Endothelial cell of umbilical vein (primary cell): ENCODE data around the gene CD82. TPM values are rescaled to one million over a fixed set of nuclear protein-coding genes. Genes with fewer than 3 reads are reported as not detected.

Experiments
- BruUV-seq: library from RNA; stranded (reverse); fragments of 400-500 nt; replicated peaks from 2 replicates; lab custom pipeline; 2021; lab: Mats Ljungman, UMichigan
- CTCF ChIA-PET: fragments of 300-600, 350-600 bp; sonication (Branson Sonifier 250); formaldehyde crosslinking; loops from one replicate; lab custom pipeline; 2021; ENCODE audit warnings: antibody characterized with exemption, inconsistent platforms; lab: Charles Lee
- POLR2A ChIA-PET: fragments of 300-600, 350-600 bp; sonication (Branson Sonifier 250); formaldehyde crosslinking; loops from one replicate; lab custom pipeline; 2021; ENCODE audit warnings: antibody characterized with exemption, inconsistent platforms; lab: Charles Lee
- DNase-seq: peaks from one replicate; pipeline ENCODE4 v3.0.0-alpha.2; 2011; ENCODE audit warnings: low read depth, low spot score
- FAIRE-seq: peaks from 2 replicates; lab custom pipeline; 2011; peaks lifted over from hg19 to GRCh38; lab: Jason Lieb, UNC
- H2AFZ ChIP-seq: 2 replicates; pipeline ENCODE4 v1.6.0; 2012; ENCODE audit warnings: low read depth, low read length, control low read depth, inconsistent platforms
- H3K27ac ChIP-seq: 2 replicates; pipeline ENCODE4 v1.5.1; 2011; ENCODE audit warnings: low read depth, mild to moderate bottlenecking, control low read depth, low read length, moderate library complexity; ENCODE audit not compliant: insufficient read depth
- H3K27me3 ChIP-seq, 2 experiments: 2 replicates each; pipeline versions ENCODE4 v1.6.0 to v1.6.1; 2011; ENCODE audit warnings: low read length in 2 of 2, mixed read lengths in 1 of 2; ENCODE audit not compliant: control insufficient read depth in 2 of 2, insufficient read depth in 2 of 2
- H3K36me3 ChIP-seq, 2 experiments: 2 replicates in 1 of 2; 3 replicates in 1 of 2; pipeline ENCODE4 v1.5.1; 2011; ENCODE audit warnings: low read length in 2 of 2, mild to moderate bottlenecking in 1 of 2, moderate library complexity in 1 of 2; ENCODE audit not compliant: control insufficient read depth in 2 of 2, insufficient read depth in 2 of 2; ENCODE audit errors: extremely low read depth in 1 of 2
- H3K4me1 ChIP-seq: 3 replicates; pipeline ENCODE4 v1.5.1; 2011; ENCODE audit warnings: mild to moderate bottlenecking, low read length; ENCODE audit not compliant: control insufficient read depth, insufficient read depth; ENCODE audit errors: extremely low read depth
- H3K4me2 ChIP-seq: 2 replicates; pipeline ENCODE4 v1.6.1; 2011; ENCODE audit warnings: low read length, control low read depth, mixed read lengths; ENCODE audit not compliant: insufficient read depth
- H3K4me3 ChIP-seq, 3 experiments: fragments of 200-600 bp in 1 of 3; sonication (generic), shearing (Covaris generic) in 1 of 3; replicated peaks in 1 of 3; 2 replicates each; pipeline ENCODE4 v1.5.1; 2011 to 2016; ENCODE audit warnings: control low read depth in 3 of 3, low read length in 3 of 3, mild to moderate bottlenecking in 2 of 3, inconsistent platforms in 1 of 3, low read depth in 1 of 3, moderate library complexity in 1 of 3; ENCODE audit not compliant: insufficient read depth in 1 of 3
- H3K79me2 ChIP-seq: 2 replicates; pipeline ENCODE4 v1.6.0; 2012; ENCODE audit warnings: low read length, inconsistent platforms; ENCODE audit not compliant: control insufficient read depth, insufficient read depth
- H3K9ac ChIP-seq: replicated peaks from 2 replicates; pipeline ENCODE3; 2011; ENCODE audit warnings: low read length, control low read depth; ENCODE audit not compliant: insufficient read depth; ENCODE audit errors: extremely low read depth
- H3K9me1 ChIP-seq: replicated peaks from 3 replicates; pipeline ENCODE4 v1.6.0; 2011; ENCODE audit warnings: mild to moderate bottlenecking, low read length; ENCODE audit not compliant: control insufficient read depth, insufficient read depth; ENCODE audit errors: extremely low read depth
- H3K9me3 ChIP-seq: replicated peaks from 2 replicates; pipeline ENCODE4 v1.5.1; 2012; ENCODE audit warnings: low read length, inconsistent platforms; ENCODE audit not compliant: control insufficient read depth, insufficient read depth
- H4K20me1 ChIP-seq: replicated peaks from 2 replicates; pipeline ENCODE3; 2011; ENCODE audit warnings: mild to moderate bottlenecking, low read length; ENCODE audit not compliant: control insufficient read depth, insufficient read depth; ENCODE audit errors: extremely low read depth
- CTCF ChIP-seq, 2 donors: IDR thresholded peaks; 1 replicate in 1 of 2; 2 replicates in 1 of 2; pipeline ENCODE4 v1.5.1; 2011; ENCODE audit warnings: low read length in 2 of 2, mild to moderate bottlenecking in 2 of 2, moderate library complexity in 2 of 2, control low read depth in 1 of 2, inconsistent platforms in 1 of 2, low read depth in 1 of 2; ENCODE audit not compliant: insufficient read depth in 1 of 2; ENCODE audit errors: extremely low read depth in 1 of 2
- POLR2A ChIP-seq: IDR thresholded peaks from 2 replicates; pipeline ENCODE4 v1.6.1; 2012; ENCODE audit warnings: low read depth, mild to moderate bottlenecking, control low read depth, low read length
- dilution Hi-C: fragments of 300-500 bp; cut with MboI; formaldehyde crosslinking; loops from one replicate; pipeline ENCODE4 v1.15.0; 2019; ENCODE audit warnings: low sequenced_read_pairs; ENCODE audit not compliant: extremely low pct_ligation_motif_present
- intact Hi-C: fragments of 100-400 bp; cut with micrococcal nuclease; formaldehyde crosslinking; loops from one replicate; pipeline ENCODE4 v1.10.0; 2022
- polyA plus RNA-seq, 4 experiments: library from polyadenylated mRNA; depleted of rRNA in 3 of 4; stranded (reverse) in 3 of 4; unstranded in 1 of 4; fragments of >200 nt; gene quantifications; 2 replicates each; pipeline versions ENCODE4 v1.2.1 to v1.2.3, GENCODE V29; 2011 to 2012; ENCODE audit warnings: missing spikeins in 1 of 4
- total RNA-seq: library from RNA; stranded (reverse); gene quantifications from 2 replicates; pipeline ENCODE4 v1.2.3, GENCODE V29; 2021

CD82 gene
- total and polyA plus RNA-seq, 2 donors (not counting 3 experiments of a cell fraction or from before 2014, with no cell fraction given) = 17.9 to 25.2 TPM

DNA sequence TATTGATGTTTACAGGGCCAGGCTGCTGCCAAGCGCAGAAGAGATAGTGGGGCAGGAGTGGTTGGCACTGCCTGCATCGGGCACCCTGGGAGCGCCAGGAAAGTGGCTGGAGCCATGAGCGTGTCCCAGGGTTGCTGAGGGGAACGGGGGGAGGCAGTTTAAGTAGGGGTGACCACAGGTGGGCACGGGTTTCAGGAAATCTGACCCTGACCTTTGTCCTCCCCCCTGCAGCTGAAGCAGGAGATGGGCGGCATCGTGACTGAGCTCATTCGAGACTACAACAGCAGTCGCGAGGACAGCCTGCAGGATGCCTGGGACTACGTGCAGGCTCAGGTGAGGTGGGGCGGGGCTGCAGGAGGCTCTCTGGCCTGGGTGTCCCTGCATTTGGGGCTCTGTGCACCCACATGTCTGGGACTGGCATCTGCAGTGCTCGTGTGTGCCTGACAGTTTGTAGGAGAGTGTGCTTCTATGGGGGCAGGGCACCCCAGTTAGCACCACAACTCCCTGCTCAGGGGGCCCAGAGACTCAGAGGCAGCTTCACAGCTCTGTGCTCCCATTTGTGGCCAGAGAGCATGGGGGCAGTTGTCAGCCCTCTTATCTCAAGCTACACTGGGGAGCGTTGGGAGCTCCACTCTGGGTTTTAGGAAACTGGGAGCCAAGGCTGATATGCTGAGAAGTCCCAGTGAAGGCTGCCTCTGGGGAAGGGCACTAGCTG lies 49.7 kb downstream of the CD82 start:
- H3K9me1 ChIP-seq = no peaks in the 10 kb centered on the region
- intact Hi-C loops = loop anchor here (10.0 kb wide), 1 partner anchor 500 kb away; no protein-coding TSS in a partner anchor
- DNase-seq = no peak
- H2AFZ ChIP-seq = no peak overlapping the region
- H3K36me3 ChIP-seq = no peaks in the 10 kb centered on the region
- no peak for TF ChIP-seq CTCF (IDR thresholded peaks at IDR 0.05; ENCODE audit: extremely low read depth in 1 of 2, insufficient read depth in 1 of 2, low read depth in 1 of 2, low read length in 2 of 2)
- H3K4me1 ChIP-seq = no peaks in the 10 kb centered on the region
- FAIRE-seq = no peak
- H3K79me2 ChIP-seq = no peaks in the 10 kb centered on the region
- ChIA-PET POLR2A (no interaction called here), CTCF (interaction anchor here (1.0 to 10.7 kb wide), 2 partner anchors 46 to 56 kb away, joined by 3 to 860 read pairs; partner anchors contain the start of gene CD82)
- dilution Hi-C loops = no loop called here
- H3K27ac ChIP-seq = no peak overlapping the region
- no peaks in the 10 kb centered on the region for H3K9me3 ChIP-seq
- H3K9ac ChIP-seq = no peak overlapping the region
- H4K20me1 ChIP-seq = no peaks in the 10 kb centered on the region
- no peak overlapping the region for H3K4me2 ChIP-seq
- no TSS peak for BruUV-seq
- H3K4me3 ChIP-seq = no peak overlapping the region
- no peaks in the 10 kb centered on the region for H3K27me3 ChIP-seq

DNA sequence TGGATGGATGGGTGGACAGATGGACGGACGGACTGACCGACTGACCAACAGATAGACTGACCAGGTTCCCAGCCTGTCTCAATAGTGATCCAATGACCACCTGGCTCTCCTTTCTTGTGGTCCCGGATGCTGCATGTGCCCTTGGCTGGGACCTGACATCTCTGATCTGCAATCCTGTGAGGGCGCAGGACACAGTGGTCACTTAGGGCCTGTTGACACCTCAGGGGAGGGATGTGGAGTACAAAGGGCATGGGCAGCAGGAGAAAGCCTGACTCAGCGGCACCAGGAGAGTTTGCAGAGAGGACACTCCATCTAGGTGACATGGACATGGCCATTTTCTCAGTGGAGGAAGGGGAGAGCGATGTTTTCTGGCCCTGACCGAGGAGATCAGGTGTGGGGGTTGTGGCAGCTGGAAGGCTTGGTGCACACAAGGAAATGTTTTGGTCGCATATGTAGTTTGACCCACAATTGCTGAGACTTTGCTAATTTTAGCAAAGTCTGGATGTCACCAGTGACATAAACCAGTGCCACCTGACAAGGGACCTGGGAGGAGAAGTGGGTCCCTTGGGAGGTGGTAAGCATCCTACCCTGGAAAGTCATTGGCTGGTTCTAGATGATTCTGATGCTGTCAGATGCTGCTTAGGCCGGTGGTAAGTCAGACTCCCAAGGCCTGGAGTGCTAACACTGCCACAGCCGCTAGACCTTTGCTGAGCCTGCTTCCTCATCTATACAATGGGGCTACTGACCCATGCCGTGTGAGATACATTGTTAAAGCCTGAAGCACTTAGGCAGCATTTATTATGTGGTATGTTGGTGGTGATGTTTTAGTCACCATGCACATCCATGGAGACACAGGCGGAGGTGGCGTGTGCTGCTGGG lies 50.7 kb downstream of the CD82 start:
- POLR2A ChIA-PET = no interaction called here
- Histone ChIP-seq H3K4me2 (no peak overlapping the region), H3K4me1 (no peaks in the 10 kb centered on the region), H3K27me3 (no peaks in the 10 kb centered on the region), H2AFZ (no peak overlapping the region), H3K4me3 (no peak overlapping the region), H3K36me3 (no peaks in the 10 kb centered on the region), H3K9ac (no peak overlapping the region), H4K20me1 (no peaks in the 10 kb centered on the region), H3K79me2 (no peaks in the 10 kb centered on the region), H3K27ac (no peak overlapping the region), H3K9me1 (no peaks in the 10 kb centered on the region), H3K9me3 (no peaks in the 10 kb centered on the region)
- intact Hi-C loops (loop anchor here (2.0 to 10.0 kb wide), 2 partner anchors 51 to 501 kb away; partner anchors contain the start of gene CD82), dilution Hi-C loops (no loop called here)
- no peak for TF ChIP-seq POLR2A
- CTCF ChIA-PET = interaction anchor here (0.5 to 10.7 kb wide), 44 partner anchors 9 to 521 kb away, joined by 3 to 860 read pairs (median 6); partner anchors contain the start of genes CD82 and EXT2
- FAIRE-seq (no peak), DNase-seq (no peak)
- no TSS peak for BruUV-seq
